ENCODE data around the gene ZNF521.

The ZNF521 gene

DNA sequence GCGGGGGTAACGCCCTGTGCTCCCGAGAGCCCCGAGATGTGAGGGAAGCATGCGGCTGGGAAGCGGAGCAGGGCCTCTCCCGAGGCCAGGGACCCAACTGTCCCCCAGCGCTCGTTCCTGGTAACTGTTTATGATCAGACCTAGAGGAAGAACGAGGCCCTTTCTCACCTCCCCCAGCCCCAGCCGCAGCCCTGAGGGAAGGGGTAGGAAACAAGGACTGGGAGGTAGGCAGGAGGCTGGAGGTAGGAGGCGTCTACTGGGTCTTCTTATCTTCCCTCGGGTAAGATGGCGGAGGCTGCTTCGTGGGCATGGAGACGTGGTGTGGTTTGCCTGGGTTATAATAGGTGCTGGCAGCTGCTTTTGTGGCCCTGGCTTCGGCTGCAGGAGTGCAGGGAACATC, 335.8 kb downstream of the ZNF521 start:
- POLR2A ChIA-PET: no interaction called here

More for the DNA sequence above, 335.8 kb downstream of the ZNF521 start:
- no peaks in the 10 kb centered on the region for H3K4me1 ChIP-seq (ENCODE audit: control extremely low read depth in 1 of 4, control insufficient read depth in 4 of 4, insufficient read depth in 4 of 4, low read length in 3 of 4)
- DNase-seq: no peak
- H3K27me3 ChIP-seq (replicated peaks in 2 of 5; ENCODE audit: control insufficient read depth in 4 of 5, insufficient read depth in 5 of 5, low read length in 4 of 5): no peaks in the 10 kb centered on the region
- no peak overlapping the region for H3K4me3 ChIP-seq (ENCODE audit: control insufficient read depth in 1 of 7, extremely low read depth in 1 of 7, insufficient read depth in 4 of 7, low read depth in 2 of 7, low read length in 6 of 7)
- H3K36me3 ChIP-seq (ENCODE audit: control insufficient read depth in 4 of 4, insufficient read depth in 4 of 4, low read length in 3 of 4): no peaks in the 10 kb centered on the region
- H3K27ac ChIP-seq (ENCODE audit: insufficient read depth in 1 of 2, low read depth in 1 of 2, low read length in 2 of 2, poor library complexity in 1 of 2, severe bottlenecking in 2 of 2): no peak overlapping the region
- H3K9me3 ChIP-seq (ENCODE audit: control extremely low read depth in 1 of 5, control insufficient read depth in 4 of 5, insufficient read depth in 2 of 5, low read depth in 1 of 5, low read length in 4 of 5): peaks cover 0 to 4% (median 2%) of the 10 kb centered on the region in 5 experiments
- WGBS (ENCODE audit: insufficient coverage): 98% methylated on average over 9 of the region's 17 CpGs
- CTCF ChIA-PET: no interaction called here
